IMR-90 (cell line): Measurements from ENCODE around the gene NR1D1.

Experiments used
- BHLHE40 ChIP-seq: fragments of 150-350 bp; IDR thresholded peaks from 2 replicates; pipeline ENCODE4 v1.6.1; 2016; ENCODE audit warnings: mild to moderate bottlenecking, low read depth, low read length
- CHD1 ChIP-seq: IDR thresholded peaks from 2 replicates; pipeline ENCODE4 v1.6.1; 2012; ENCODE audit warnings: low read depth, low read length, improper control_type of control experiment
- CTCF ChIP-seq: conservative IDR thresholded peaks from 2 replicates; pipeline ENCODE4 v1.5.1; 2012; ENCODE audit warnings: mild to moderate bottlenecking, low read depth, low read length, improper control_type of control experiment
- ELK1 ChIP-seq: fragments of 150-350 bp; IDR thresholded peaks from 2 replicates; pipeline ENCODE4 v1.6.1; 2016; ENCODE audit warnings: low read depth, mild to moderate bottlenecking, low read length, moderate library complexity, borderline replicate concordance
- MXI1 ChIP-seq: IDR thresholded peaks from 2 replicates; pipeline ENCODE4 v1.6.1; 2012; ENCODE audit warnings: low read depth, mild to moderate bottlenecking, low read length, moderate library complexity, borderline replicate concordance
- POLR2A ChIP-seq: IDR thresholded peaks from 2 replicates; pipeline ENCODE4 v1.6.1; 2012; ENCODE audit warnings: mild to moderate bottlenecking, low read depth, low read length
- RAD21 ChIP-seq: IDR thresholded peaks from 2 replicates; pipeline ENCODE4 v1.6.1; 2012; ENCODE audit warnings: low read length, improper control_type of control experiment
- SMC3 ChIP-seq: fragments of 150-350 bp; IDR thresholded peaks from 2 replicates; pipeline ENCODE4 v1.6.1; 2016; ENCODE audit warnings: low read depth, mild to moderate bottlenecking, antibody characterized with exemption, low read length, moderate library complexity

DNA sequence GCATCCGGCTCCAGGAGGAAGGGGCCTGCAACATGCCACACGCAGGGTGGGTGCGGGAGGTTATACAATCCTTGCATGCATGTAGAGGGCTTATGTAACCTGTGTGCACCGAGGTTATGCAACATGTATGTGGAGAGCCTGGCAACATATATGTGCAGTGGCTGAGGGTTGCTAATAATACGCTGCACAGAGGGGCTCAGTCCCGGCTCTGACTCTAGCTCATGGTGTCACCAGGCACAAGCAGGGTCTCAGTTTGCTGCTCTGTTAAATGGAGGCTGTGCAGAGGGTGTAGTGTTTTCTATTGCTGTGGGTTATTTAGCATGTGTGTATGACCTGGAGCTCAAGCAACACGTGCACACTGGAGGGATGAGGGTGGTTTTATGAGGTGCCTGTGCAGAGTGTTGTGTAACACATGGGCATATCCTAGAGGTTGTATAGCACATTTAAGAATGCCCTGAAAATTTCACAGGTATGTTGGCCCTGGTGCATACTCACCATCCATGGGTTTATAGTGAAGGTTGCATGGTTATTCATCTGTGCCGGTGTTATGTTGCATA lies 24.4 kb downstream of the NR1D1 start:
- TF ChIP-seq POLR2A (no peak), CTCF (no peak), RAD21 (no peak), SMC3 (no peak), CHD1 (no peak), BHLHE40 (no peak), ELK1 (no peak), MXI1 (no peak)
